ENCODE measurements around the gene EEF2K. TPM values are rescaled to one million over a fixed set of nuclear protein-coding genes. Genes with fewer than 3 reads are reported as not detected.
A peak's percentile ranks its signal among the peaks of the same experiment; 100 is the strongest.

The EEF2K gene
- total and polyA plus RNA-seq, 2 of the 13 experiments (the other 11 are each of a cell fraction or from before 2014, with no cell fraction given), result 22.0 to 23.8 TPM

DNA sequence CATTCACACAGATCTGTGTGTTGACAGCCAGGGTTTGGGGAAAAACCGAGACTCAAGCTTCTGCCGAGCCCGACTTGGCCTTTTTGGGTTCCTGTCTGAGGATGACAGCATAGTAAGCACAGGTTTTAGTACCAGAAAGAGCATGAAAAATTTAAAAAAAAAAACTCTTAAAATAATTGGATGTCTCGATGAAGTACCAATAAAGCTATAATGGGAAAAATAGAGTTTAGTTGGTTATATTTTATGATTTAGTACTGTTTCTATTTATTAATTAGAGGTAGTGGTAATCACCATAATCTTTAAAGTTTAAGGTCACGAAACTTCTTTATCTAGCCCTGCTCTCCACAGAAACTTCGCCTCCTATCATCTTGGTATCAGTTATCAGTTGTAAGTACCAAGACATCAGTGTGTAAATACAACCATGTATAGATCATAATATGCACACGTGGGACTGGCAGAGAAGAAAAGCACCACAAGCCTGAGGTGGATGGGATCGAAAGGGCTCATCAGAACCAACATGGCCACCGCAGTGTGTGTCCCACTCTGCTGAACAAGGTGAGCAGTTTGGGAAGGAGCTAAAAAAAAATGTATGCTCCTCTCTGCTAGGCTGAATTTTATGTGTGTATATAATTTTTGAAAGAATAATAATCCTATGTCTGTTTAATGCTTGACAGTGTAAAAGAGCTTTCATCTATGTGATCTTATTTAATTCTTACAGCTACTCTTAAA, 14.4 kb upstream of the EEF2K start (continued):
- TF ChIP-seq, protein P1, sequence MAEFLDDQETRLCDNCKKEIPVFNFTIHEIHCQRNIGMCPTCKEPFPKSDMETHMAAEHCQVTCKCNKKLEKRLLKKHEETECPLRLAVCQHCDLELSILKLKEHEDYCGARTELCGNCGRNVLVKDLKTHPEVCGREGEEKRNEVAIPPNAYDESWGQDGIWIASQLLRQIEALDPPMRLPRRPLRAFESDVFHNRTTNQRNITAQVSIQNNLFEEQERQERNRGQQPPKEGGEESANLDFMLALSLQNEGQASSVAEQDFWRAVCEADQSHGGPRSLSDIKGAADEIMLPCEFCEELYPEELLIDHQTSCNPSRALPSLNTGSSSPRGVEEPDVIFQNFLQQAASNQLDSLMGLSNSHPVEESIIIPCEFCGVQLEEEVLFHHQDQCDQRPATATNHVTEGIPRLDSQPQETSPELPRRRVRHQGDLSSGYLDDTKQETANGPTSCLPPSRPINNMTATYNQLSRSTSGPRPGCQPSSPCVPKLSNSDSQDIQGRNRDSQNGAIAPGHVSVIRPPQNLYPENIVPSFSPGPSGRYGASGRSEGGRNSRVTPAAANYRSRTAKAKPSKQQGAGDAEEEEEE (CRISPR knock-in tag; IDR thresholded peaks at IDR 0.05; ENCODE audit: borderline replicate concordance), result no peak
- no peak for TF ChIP-seq HNRNPLL (IDR thresholded peaks at IDR 0.05; ENCODE audit: low read depth, low read length, poor library complexity, severe bottlenecking)
- no peak for TF ChIP-seq U2AF2 (IDR thresholded peaks at IDR 0.05; ENCODE audit: low read depth, low read length)
- no peak for TF ChIP-seq ZNF343 (CRISPR knock-in tag; IDR thresholded peaks at IDR 0.05)
- TF ChIP-seq SRY (CRISPR knock-in tag; IDR thresholded peaks at IDR 0.05), result peak; percentile 80; the same call in 1 of the 2 replicates
- TF ChIP-seq, protein P2, sequence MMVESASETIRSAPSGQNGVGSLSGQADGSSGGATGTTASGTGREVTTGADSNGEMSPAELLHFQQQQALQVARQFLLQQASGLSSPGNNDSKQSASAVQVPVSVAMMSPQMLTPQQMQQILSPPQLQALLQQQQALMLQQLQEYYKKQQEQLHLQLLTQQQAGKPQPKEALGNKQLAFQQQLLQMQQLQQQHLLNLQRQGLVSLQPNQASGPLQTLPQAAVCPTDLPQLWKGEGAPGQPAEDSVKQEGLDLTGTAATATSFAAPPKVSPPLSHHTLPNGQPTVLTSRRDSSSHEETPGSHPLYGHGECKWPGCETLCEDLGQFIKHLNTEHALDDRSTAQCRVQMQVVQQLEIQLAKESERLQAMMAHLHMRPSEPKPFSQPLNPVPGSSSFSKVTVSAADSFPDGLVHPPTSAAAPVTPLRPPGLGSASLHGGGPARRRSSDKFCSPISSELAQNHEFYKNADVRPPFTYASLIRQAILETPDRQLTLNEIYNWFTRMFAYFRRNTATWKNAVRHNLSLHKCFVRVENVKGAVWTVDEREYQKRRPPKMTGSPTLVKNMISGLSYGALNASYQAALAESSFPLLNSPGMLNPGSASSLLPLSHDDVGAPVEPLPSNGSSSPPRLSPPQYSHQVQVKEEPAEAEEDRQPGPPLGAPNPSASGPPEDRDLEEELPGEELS (CRISPR knock-in tag; IDR thresholded peaks at IDR 0.05), result no peak
- TF ChIP-seq, protein P3, sequence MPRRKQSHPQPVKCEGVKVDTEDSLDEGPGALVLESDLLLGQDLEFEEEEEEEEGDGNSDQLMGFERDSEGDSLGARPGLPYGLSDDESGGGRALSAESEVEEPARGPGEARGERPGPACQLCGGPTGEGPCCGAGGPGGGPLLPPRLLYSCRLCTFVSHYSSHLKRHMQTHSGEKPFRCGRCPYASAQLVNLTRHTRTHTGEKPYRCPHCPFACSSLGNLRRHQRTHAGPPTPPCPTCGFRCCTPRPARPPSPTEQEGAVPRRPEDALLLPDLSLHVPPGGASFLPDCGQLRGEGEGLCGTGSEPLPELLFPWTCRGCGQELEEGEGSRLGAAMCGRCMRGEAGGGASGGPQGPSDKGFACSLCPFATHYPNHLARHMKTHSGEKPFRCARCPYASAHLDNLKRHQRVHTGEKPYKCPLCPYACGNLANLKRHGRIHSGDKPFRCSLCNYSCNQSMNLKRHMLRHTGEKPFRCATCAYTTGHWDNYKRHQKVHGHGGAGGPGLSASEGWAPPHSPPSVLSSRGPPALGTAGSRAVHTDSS (CRISPR knock-in tag; conservative IDR thresholded peaks at IDR 0.05), result no peak
- TF ChIP-seq, protein P4, sequence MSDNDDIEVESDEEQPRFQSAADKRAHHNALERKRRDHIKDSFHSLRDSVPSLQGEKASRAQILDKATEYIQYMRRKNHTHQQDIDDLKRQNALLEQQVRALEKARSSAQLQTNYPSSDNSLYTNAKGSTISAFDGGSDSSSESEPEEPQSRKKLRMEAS (IDR thresholded peaks at IDR 0.05), result no peak
- TF ChIP-seq, protein P5, sequence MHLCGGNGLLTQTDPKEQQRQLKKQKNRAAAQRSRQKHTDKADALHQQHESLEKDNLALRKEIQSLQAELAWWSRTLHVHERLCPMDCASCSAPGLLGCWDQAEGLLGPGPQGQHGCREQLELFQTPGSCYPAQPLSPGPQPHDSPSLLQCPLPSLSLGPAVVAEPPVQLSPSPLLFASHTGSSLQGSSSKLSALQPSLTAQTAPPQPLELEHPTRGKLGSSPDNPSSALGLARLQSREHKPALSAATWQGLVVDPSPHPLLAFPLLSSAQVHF (CRISPR knock-in tag; IDR thresholded peaks at IDR 0.05), result no peak
- TF ChIP-seq, protein P6, sequence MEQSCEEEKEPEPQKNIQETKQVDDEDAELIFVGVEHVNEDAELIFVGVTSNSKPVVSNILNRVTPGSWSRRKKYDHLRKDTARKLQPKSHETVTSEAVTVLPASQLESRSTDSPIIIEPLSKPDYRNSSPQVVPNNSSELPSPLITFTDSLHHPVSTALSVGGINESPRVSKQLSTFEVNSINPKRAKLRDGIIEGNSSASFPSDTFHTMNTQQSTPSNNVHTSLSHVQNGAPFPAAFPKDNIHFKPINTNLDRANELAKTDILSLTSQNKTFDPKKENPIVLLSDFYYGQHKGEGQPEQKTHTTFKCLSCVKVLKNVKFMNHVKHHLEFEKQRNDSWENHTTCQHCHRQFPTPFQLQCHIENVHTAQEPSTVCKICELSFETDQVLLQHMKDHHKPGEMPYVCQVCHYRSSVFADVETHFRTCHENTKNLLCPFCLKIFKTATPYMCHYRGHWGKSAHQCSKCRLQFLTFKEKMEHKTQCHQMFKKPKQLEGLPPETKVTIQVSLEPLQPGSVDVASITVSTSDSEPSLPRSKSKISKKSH (CRISPR knock-in tag; IDR thresholded peaks at IDR 0.05; ENCODE audit: borderline replicate concordance), result no peak
- TF ChIP-seq, protein P7, sequence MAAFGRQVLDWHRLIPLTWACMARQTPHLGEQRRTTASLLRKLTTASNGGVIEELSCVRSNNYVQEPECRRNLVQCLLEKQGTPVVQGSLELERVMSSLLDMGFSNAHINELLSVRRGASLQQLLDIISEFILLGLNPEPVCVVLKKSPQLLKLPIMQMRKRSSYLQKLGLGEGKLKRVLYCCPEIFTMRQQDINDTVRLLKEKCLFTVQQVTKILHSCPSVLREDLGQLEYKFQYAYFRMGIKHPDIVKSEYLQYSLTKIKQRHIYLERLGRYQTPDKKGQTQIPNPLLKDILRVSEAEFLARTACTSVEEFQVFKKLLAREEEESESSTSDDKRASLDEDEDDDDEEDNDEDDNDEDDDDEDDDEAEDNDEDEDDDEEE (CRISPR knock-in tag; IDR thresholded peaks at IDR 0.05), result no peak

Data from HepG2 (cell line).